ENCODE results near the gene ITGB5. TPM values are rescaled to one million over a fixed set of nuclear protein-coding genes. Genes with fewer than 3 reads are reported as not detected.

ITGB5 gene
- total RNA-seq, 1 experiment from 2014 or later: 77.8 TPM

GRCh38 chr3:124831628-124832199 lies 55.5 kb downstream of the ITGB5 start:
- intact Hi-C loops (cut with micrococcal nuclease): no loop called here
- CTCF ChIA-PET: no interaction called here

More at GRCh38 chr3:124831628-124832199, 55.5 kb downstream of the ITGB5 start:
- TF ChIP-seq SRF (IDR thresholded peaks at IDR 0.05; ENCODE audit: low read depth) (no peak), POLR2A (IDR thresholded peaks at IDR 0.05; ENCODE audit: borderline replicate concordance, extremely low read depth, insufficient read depth, insufficient read length) (no peak), REST (IDR thresholded peaks at IDR 0.05; ENCODE audit: low read depth) (no peak), ELF1 (IDR thresholded peaks at IDR 0.05; ENCODE audit: borderline replicate concordance, low read depth) (no peak), SIN3A (IDR thresholded peaks at IDR 0.05; ENCODE audit: low read depth) (no peak), RAD21 (IDR thresholded peaks at IDR 0.05; ENCODE audit: low read depth) (no peak), YY1 (IDR thresholded peaks at IDR 0.05; ENCODE audit: extremely low read depth, insufficient replicate concordance, low read depth, low read length) (no peak)
- TF ChIP-seq, protein P1, sequence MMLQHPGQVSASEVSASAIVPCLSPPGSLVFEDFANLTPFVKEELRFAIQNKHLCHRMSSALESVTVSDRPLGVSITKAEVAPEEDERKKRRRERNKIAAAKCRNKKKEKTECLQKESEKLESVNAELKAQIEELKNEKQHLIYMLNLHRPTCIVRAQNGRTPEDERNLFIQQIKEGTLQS (IDR thresholded peaks at IDR 0.05): no peak
- H3K4me3 ChIP-seq (replicated peaks in 1 of 2; ENCODE audit: low read depth in 1 of 2, low read length in 2 of 2): no peak overlapping the region
- no peak for ATAC-seq
- no peaks in the 10 kb centered on the region for H3K36me3 ChIP-seq (ENCODE audit: control insufficient read depth in 1 of 2, insufficient read depth in 2 of 2, low read length in 2 of 2)
- H3K4me1 ChIP-seq (ENCODE audit: control insufficient read depth in 1 of 2, insufficient read depth in 2 of 2, low read length in 2 of 2): peaks cover 41 to 60% of the 10 kb centered on the region in 2 experiments
- H3K9me3 ChIP-seq (ENCODE audit: control insufficient read depth in 1 of 2, insufficient read depth in 1 of 2, low read depth in 1 of 2, low read length in 2 of 2): no peaks in the 10 kb centered on the region
- no peaks in the 10 kb centered on the region for H3K27me3 ChIP-seq (ENCODE audit: insufficient read depth, low read length)
- ChIA-PET POLR2A (no interaction called here), RAD21 (ENCODE audit: low non-redundant PET in 1 of 2, low total read pairs in 2 of 2, uncharacterized antibody in 2 of 2, unreplicated experiment in 2 of 2) (no interaction called here)
- H3K9ac ChIP-seq (ENCODE audit: low read length): no peak overlapping the region
- H4K20me1 ChIP-seq (ENCODE audit: insufficient read depth): no peaks in the 10 kb centered on the region
- H3K4me2 ChIP-seq (ENCODE audit: low read length): no peak overlapping the region
- H3K79me2 ChIP-seq (ENCODE audit: insufficient read depth, low read length): no peaks in the 10 kb centered on the region
- H3K27ac ChIP-seq (ENCODE audit: low read depth, low read length): no peak overlapping the region
- no TSS peak for BruUV-seq (replicated peaks)
- DNase-seq (ENCODE audit: low read depth, low spot score): no peak
- H3K9me2 ChIP-seq (ENCODE audit: insufficient read depth): no peaks in the 10 kb centered on the region
- no peak overlapping the region for H2AFZ ChIP-seq (ENCODE audit: low read depth, low read length, poor library complexity, severe bottlenecking)
